Measurements from ENCODE around the gene CSF3.

- no peak for TF ChIP-seq CTCF (IDR thresholded peaks at IDR 0.05; ENCODE audit: low read depth, low read length, missing input control)
- TF ChIP-seq GABPA (IDR thresholded peaks at IDR 0.05 in 1 of 2, conservative IDR thresholded peaks at IDR 0.05 in 1 of 2): no peak
- TF ChIP-seq TAF1 (conservative IDR thresholded peaks at IDR 0.05): no peak
- no peak for TF ChIP-seq RXRA (IDR thresholded peaks at IDR 0.05)
- no peak for TF ChIP-seq ATF3 (IDR thresholded peaks at IDR 0.05)
- TF ChIP-seq JUND (IDR thresholded peaks at IDR 0.05): no peak
- TF ChIP-seq REST (IDR thresholded peaks at IDR 0.05): no peak
Measured at GRCh38 chr17:39988206-39988810, 26.9 kb upstream of the CSF3 start.

All from liver (tissue), 3 donors.